GM21737 (cell line): ENCODE data around the gene PADI6.

Source experiments
- ATAC-seq: cut with Tn5 transposase; IDR thresholded peaks from one replicate; pipeline ENCODE4 v1.9.1; 2021; ENCODE audit warnings: mild to moderate bottlenecking, moderate library complexity; ENCODE audit not compliant: unreplicated experiment

Gene PADI6

DNA sequence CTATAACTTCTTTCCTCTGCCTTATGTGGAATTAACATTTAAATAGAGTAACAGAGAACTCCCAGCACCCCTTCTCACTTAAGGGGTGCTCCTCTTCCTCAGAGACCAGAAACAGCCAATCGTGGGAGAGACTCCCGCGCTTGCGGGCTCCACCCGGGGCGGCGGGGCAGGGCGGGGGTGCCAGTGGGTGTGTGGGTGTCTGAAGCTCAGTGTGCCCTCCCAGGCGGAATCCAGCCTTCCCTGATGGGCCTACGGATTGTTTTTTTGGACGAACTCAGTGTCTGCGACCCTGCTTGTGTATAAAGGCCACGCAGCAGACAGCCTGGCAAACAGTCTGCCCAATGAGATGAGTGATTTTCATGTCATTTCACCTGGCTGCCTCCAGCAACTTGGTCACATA lies 61.3 kb downstream of the PADI6 start:
- ATAC-seq: no peak

DNA sequence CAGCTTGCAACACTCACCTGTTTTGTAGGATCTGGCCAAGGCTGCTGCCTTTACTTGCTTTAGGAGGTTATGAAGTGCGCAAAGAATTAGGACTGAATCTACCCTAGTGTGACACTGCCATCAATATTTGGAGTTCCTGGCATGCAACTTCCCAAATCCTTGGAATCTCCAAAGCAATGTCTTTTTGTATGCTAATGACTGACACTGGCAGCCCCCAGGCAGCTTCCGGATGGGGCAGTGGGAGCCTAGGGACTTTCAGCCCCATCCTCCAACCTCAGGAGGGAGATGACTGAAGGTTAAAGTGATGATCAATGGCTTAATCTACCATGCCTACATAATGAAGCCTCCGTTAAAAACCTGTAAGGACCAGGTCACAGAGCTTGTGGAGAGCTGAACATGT lies 62.0 kb downstream of the PADI6 start:
- no peak for ATAC-seq

DNA sequence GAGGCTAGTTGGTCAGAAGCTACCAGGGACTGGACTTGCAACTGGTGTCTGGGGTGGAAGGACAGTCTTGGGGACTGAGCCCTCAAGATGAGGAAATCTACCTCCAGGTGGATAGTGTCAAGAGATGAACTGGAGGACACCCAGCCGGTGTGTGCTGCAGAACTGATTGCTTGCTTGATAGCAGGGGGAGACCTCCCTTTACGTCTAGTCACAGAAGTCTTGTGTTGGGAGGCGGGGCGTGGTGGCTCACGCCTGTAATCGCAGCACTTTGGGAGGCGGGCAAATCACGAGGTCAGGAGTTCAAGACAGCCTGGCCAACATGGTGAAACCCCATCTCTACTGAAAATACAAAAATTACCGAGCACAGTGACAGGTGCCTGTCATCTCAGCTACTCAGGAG lies 62.6 kb downstream of the PADI6 start:
- no peak for ATAC-seq

DNA sequence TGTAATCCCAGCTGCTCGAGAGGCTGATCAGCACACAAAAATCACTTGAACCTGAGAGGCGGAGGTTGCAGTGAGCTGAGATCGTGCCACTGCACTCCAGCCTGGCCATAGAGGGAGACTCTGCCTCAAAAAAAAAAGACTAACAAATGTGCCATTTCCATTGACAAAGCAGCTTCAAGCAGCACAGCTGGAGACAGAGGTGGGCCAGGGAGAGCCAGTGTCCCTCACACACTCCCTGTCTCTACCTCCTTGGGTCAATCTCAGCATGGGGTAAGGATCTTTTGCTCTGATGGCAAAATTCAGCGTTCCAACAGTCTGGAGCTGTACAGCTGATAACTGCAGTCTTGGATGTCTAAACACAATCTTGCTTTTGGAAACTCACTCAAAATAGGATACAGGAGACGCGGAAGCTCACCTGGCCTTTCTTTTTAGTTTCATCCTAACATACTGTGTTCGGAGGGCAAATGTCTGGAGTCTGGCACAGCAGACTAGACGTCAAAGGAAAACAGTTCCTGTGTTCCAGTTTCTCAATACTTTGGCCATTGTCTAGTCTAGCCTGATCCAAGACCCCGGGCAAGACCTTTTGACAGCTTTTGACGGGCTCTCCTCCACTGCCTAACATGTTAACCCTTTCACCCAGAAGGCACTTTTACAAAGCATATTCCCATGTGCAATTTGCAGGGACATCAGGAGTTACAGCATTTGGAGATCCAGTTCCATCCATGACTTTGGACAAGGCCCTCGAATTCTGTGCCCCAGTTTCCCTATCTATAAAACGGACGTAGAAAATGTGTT lies 64.6 kb downstream of the PADI6 start:
- ATAC-seq: no peak

DNA sequence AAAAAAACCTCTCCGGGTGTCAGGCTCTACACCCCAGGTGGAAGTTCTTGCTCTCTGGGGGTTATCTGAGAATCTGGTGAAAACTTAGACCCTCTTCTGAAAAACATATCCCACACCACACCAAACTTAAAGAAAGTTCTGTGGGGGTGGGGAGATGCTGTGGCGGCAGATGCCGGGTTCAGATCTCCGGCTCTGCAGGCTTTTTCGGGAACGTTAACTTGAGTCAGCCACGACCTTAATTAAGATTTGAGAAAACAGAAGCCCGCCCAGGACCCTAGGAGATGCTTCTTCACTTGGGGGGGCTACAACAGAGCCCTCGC lies 65.2 kb downstream of the PADI6 start:
- ATAC-seq: no peak

DNA sequence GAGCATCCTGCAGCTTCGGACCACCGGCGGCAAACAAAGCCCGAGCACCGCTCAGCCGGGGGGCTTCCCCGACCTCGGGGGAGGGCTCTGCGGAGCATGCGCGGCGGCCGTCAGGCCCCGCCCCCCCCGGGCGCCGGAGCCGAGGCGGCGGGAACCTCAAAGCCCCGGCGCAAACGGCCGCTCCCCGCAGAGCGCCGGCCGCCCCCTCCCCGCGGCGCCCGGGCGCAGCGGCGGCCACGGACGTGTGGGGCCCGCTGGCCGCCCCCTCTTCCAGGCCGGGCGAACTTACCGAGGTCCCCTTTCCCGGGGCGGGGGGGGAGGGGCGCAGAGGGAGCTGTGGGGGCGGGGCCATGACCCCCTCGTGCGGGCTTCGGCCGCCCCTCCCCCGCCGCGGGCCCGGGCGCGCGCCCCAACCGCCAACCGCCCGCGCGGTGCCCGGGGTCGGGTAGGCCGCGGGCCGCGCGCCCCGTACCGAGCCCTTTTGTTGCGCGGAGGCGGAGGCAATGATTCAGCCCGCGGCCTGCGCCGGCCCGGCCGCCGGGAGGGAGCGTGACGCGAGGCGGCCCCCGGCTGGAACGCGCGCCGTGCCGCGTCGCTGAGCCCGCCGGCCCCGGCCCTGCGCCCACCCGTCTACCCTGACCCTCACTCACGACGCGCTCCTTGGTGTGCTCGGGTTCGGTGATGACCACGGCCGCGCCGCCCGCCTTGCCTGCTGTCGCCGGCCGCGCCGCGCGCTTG lies 65.8 kb downstream of the PADI6 start:
- no peak for ATAC-seq

DNA sequence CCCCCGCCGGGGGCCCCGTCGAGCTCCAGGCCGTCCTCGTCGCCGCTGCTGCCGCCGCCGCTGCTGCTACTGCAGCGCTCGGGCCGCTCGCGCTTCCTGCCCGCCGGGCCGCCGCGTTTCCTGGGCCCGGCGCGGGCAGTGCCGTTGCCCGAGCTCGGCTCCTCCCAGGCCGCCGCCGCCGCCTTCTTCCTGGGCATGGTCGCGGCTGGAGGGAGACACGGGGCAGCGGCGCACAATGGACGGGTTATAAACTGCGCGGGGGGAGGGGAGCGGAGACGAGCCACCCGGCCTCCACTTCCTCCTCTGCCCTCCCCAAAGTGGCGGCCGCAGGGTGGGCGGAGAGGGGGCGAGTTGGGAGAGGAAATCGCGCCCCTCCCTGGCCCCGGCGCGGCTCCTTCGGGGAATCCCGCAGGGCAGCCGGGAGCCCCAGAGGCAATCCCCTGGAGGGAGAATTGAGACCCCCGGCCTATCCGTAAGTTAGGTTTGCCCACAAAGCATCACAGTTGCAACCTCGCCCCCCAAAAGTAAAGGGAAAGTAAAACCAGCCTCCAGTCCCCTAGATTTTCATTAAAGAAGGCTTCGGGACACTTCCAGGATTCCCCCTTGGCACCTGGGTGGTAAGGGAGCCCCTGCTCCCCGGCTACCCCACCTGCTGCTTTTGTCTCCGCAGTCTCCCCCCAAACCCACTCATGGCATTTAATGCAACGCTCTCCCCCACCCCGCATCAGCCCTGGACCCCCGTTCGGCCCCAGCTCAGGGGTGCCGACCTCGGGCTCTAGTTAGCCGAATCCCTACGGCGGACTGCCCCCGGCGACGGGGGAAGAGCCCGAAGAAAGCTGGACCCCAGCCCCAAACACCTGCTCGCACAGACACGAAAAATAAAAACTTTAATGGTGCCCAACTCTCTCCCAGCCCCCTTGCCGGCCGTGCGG lies 66.6 kb downstream of the PADI6 start:
- no peak for ATAC-seq

DNA sequence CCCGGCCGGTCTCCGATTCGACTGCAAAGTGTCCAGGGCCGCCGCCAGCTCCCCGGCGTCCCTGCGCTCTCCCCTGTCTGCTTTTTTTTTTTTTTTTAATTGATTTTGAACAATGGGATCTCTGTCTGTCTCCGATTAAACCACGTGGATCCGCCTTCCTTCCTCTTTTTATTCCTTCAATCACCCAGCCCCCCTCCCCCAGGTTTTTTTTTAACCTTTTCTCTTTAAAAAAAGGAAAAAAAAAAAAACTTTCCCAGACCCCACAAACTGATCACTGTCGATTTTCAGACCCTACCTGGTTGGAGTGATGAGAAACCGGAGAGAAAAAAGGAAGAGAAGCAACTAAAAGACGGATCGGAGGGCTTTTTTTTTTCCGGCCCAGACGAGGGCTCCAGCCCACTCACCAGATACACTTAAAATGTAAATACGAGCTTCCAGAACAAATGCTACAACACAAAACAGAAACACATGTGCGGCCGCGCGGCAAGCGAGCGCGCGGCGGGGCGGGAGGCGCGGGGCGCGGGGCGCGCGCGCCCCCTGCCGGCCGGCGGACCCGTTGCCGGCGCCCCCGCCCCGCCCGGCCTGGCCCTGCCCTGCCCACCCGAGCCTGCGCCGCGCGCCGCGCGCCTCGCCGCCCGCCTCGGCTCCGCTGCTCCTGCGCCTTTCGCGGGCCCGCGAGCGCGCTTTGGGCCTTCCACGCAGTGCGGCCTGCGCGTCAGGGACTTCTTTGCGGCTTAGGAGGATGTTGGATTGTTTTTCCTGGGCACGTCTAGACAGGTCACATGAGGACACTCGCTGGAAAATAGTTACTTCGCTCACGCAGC lies 67.5 kb downstream of the PADI6 start, which contains the start of gene RCC2:
RCC2 (minus strand) TSS at position 428 of the 824 bp plus-strand sequence. CDS start 1,163 bp downstream, outside the sequence.
- ATAC-seq: peak; percentile 41

DNA sequence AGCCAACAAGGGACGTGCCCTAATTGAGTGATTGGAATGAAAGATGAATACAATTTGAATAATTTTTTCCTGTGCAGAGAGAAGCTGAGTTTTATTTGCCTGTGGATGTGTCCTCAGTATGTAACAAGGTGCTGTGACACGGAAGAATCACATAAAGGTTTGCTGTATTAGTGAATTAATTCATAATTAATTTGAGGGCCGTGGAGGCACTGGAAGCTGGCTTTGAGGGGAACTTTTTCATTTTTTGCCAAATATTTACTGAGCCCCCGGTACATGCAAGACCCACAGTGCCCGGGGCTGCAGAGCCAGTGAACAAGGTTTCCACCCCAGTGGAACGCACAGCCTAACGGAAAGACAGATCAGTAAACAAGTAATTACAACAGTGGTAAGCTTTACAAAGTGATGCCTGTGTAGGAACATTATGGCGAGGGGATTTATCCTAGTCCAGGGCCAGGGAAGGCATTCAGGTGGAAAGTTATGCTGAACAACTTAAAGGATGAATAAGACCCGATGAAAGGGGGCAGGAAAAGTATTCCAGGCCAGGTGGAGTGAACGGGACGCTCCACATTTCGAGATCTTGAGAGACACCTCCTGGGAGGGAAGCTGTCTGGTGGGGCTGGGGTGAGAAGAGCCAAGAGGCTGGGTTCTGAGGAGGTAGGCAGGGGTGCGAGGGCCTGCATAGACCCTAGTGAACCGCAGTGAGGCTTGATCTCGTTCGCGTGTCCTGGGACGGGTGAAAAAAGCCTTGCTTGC lies 68.3 kb downstream of the PADI6 start:
- ATAC-seq: no peak

DNA sequence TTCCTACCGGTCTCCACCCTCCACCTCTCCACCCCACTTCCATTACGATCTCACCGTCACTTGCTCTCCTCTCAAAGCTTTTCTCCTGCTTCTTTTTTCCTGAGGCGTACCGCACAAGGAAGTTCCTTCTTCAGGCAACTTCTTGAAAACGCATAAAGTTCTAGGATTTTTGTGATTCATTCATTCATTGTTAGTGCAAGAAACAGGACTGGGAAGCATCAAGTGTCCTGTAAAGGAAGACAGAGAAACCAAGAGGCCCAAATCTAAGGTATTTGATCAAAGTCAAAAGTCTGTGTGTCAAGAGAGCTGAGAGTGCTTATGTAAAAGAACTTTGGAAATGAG lies 68.8 kb downstream of the PADI6 start:
- ATAC-seq: no peak

DNA sequence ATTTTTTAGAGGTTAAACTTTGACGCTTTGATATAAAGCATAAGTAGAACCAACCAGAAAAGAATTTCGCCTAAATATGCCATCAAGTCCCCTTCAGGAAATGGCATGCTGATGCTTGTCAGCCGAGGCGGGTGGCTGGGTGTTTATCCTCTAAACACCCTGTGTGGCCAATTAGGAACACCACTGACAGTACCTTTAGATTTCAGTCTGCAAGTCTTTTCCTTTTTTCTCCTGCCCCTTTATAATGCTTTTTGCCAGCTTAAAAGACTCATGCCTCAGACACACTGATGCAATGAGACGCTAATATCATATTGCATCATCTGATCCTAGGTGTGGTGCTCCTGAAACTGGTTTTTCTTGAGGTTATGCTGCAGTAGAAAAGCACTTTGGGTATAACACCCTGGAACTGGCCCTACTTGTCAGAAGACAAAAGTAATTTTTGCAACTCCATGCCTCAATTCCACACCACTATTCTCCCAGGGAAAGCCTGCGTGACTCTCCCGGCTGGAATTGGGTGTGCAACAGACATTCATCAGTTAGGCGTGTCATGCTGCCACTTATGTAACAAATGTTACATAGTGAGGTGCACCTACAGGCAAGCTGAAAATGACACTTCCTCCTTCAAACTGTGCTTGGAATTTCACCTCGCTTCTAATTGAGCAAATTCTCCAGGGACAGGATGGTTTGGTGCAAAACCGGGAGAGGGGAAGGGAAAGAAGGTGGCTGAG lies 69.4 kb downstream of the PADI6 start:
- no peak for ATAC-seq

DNA sequence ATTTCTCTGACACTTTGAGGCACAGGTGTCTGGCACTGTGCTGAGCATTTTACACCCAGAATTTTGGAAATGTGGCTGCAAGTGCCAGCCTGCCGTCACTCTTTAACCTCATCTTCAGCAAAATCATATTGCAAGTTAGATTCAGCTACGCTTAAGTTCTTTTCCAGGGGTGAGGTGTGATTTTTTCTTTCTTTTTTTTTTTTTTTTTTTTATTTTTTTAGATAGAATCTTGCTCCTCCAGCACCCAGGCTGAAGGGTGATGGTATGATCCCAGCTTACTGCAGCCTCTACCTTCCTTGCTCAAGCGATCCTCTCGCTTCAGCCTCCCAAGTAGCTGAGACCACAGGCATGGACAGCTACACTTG lies 70.0 kb downstream of the PADI6 start:
- no peak for ATAC-seq

DNA sequence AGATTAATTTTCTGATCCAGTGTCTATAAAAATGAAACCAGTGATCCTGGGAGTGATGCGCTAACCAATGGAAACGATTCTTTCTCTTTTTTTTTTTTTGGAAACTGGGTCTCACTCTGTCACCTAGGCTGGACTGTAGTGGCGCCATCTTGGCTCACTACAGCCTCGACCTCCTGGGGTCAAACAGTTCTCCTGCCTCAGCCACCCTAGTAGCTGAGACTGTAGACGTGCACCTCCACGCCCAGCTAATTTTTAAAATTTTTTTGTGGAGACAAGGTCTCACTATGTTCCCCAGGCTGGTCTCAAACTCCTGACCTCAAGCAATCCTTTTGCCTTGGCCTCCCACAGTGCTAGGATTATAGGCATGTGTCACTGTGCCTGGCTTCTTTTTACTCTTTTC lies 70.8 kb downstream of the PADI6 start:
- ATAC-seq: no peak

DNA sequence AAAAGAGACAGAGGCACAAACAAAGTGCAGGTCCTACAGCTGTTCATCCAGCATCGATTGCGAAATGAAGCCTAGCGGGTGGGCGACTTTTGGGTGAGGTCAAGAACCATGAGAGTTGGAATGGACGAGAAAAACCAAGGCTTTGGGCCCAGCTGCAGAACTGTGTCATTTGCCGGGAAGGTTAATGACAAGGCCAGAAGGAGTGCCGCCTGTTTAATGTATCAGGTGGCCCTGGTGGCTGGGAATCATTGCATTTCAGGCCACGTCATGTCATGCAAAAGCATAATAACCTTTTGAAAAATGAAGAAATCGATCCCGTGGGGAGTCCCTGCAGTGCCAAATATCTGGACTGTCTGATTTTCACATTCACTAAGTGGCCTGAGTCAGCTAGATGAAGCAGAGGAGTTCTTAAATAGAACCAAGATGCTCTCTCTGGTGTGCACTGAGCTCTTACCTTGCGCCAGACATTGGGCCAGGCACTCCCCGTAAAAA lies 75.6 kb downstream of the PADI6 start:
- ATAC-seq: no peak
